DND-41 (cell line): ENCODE data around the gene TTBK1.

Experiments
- EZH2 ChIP-seq: IDR thresholded peaks from 3 replicates; pipeline ENCODE4 v1.6.1; 2012; ENCODE audit warnings: borderline replicate concordance, low read depth, mild to moderate bottlenecking, moderate library complexity, low read length, inconsistent platforms; ENCODE audit not compliant: severe bottlenecking
- TF ChIP-seq, protein P1 (sequence below): IDR thresholded peaks from 2 replicates; pipeline ENCODE4 v1.5.1; 2012; ENCODE audit warnings: borderline replicate concordance, low read length, moderate library complexity, mild to moderate bottlenecking; ENCODE audit not compliant: poor library complexity, severe bottlenecking; ENCODE audit errors: extremely low read depth

- TF ChIP-seq, protein P1, sequence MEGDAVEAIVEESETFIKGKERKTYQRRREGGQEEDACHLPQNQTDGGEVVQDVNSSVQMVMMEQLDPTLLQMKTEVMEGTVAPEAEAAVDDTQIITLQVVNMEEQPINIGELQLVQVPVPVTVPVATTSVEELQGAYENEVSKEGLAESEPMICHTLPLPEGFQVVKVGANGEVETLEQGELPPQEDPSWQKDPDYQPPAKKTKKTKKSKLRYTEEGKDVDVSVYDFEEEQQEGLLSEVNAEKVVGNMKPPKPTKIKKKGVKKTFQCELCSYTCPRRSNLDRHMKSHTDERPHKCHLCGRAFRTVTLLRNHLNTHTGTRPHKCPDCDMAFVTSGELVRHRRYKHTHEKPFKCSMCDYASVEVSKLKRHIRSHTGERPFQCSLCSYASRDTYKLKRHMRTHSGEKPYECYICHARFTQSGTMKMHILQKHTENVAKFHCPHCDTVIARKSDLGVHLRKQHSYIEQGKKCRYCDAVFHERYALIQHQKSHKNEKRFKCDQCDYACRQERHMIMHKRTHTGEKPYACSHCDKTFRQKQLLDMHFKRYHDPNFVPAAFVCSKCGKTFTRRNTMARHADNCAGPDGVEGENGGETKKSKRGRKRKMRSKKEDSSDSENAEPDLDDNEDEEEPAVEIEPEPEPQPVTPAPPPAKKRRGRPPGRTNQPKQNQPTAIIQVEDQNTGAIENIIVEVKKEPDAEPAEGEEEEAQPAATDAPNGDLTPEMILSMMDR: no peak
- TF ChIP-seq EZH2: no peak
These were observed 60.6 kb downstream of the TTBK1 start for GRCh38 chr6:43303751-43304331.
